ENCODE data around the gene NDUFS2.
"Not testable (repeated sequence)": the region's sequence is repeated elsewhere in the genome, so short reads cannot be mapped to it uniquely, and the experiment has no call there.

Gene NDUFS2

GRCh38 chr1:161220002-161220401 lies 17.8 kb downstream of the NDUFS2 start:
- no peak for DNase-seq (ENCODE audit: low spot score)

- no peak for DNase-seq (ENCODE audit: low spot score)
Observed at GRCh38 chr1:161222175-161223019, 20.2 kb downstream of the NDUFS2 start.

- DNase-seq (ENCODE audit: low spot score): no peak
Observed at GRCh38 chr1:161223805-161224694, 21.9 kb downstream of the NDUFS2 start.

- DNase-seq (ENCODE audit: low spot score): not testable (repeated sequence)
Observed at GRCh38 chr1:161224695-161225087, 22.5 kb downstream of the NDUFS2 start.

GRCh38 chr1:161225178-161225533 lies 23.0 kb downstream of the NDUFS2 start:
- no peak for DNase-seq (ENCODE audit: low spot score)

- peak; percentile 96 for DNase-seq (ENCODE audit: low spot score)
Observed at GRCh38 chr1:161225534-161226319, 23.6 kb downstream of the NDUFS2 start, which contains the start of gene TOMM40L. Gene TOMM40L, plus strand, starts transcription at chr1:161226060. Its CDS starts 430 bp downstream, at chr1:161226490.

- no peak for DNase-seq (ENCODE audit: low spot score)
Observed at GRCh38 chr1:161226320-161226711, 24.1 kb downstream of the NDUFS2 start.

GRCh38 chr1:161226759-161227158 lies 24.6 kb downstream of the NDUFS2 start:
- DNase-seq (ENCODE audit: low spot score): no peak

GRCh38 chr1:161227196-161227871 lies 25.2 kb downstream of the NDUFS2 start:
- DNase-seq (ENCODE audit: low spot score): peak; percentile 89

GRCh38 chr1:161228032-161228431 lies 25.9 kb downstream of the NDUFS2 start:
- no peak for DNase-seq (ENCODE audit: low spot score)

GRCh38 chr1:161229896-161230295 lies 27.7 kb downstream of the NDUFS2 start:
- no peak for DNase-seq (ENCODE audit: low spot score)

- DNase-seq (ENCODE audit: low spot score): no peak
Observed at GRCh38 chr1:161230762-161231161, 28.6 kb downstream of the NDUFS2 start.

GRCh38 chr1:161233102-161233501 lies 30.9 kb downstream of the NDUFS2 start:
- no peak for DNase-seq (ENCODE audit: low spot score)

- no peak for DNase-seq (ENCODE audit: low spot score)
Observed at GRCh38 chr1:161235957-161236775, 34.0 kb downstream of the NDUFS2 start.

- DNase-seq (ENCODE audit: low spot score): no peak
Observed at GRCh38 chr1:161238039-161238473, 35.9 kb downstream of the NDUFS2 start, which contains the start of gene NR1I3. Gene NR1I3, minus strand, starts transcription at chr1:161238203. Its CDS starts 1,638 bp downstream, at chr1:161236565.

- no peak for DNase-seq (ENCODE audit: low spot score)
Observed at GRCh38 chr1:161241682-161242081, 39.5 kb downstream of the NDUFS2 start.

GRCh38 chr1:161242313-161242712 lies 40.1 kb downstream of the NDUFS2 start:
- DNase-seq (ENCODE audit: low spot score): no peak

GRCh38 chr1:161244888-161245287 lies 42.7 kb downstream of the NDUFS2 start:
- DNase-seq (ENCODE audit: low spot score): no peak

GRCh38 chr1:161250100-161250499 lies 47.9 kb downstream of the NDUFS2 start:
- DNase-seq (ENCODE audit: low spot score): not testable (repeated sequence)

GRCh38 chr1:161250829-161251228 lies 48.7 kb downstream of the NDUFS2 start:
- no peak for DNase-seq (ENCODE audit: low spot score)

All from activated CD4-positive, alpha-beta T cell treated with anti-CD3 and anti-CD28 coated beads, Interleukin-2, Interleukin-4, amounts not matched to agents 100 ng/mL and 50 ng/mL, durations not matched to agents 16 hours and 8 hours (primary cell).